ENCODE measurements around the gene CFAP77. TPM values are rescaled to one million over a fixed set of nuclear protein-coding genes. Genes with fewer than 3 reads are reported as not detected.
"Not testable (repeated sequence)": the region's sequence is repeated elsewhere in the genome, so short reads cannot be mapped to it uniquely, and the experiment has no call there.

Gene CFAP77
- total RNA-seq, 1 donor from 2014 or later: not detected

GRCh38 chr9:132547436-132547835 lies 137.4 kb downstream of the CFAP77 start:
- no peak for DNase-seq (ENCODE audit: low spot score)

GRCh38 chr9:132547976-132548730 lies 138.1 kb downstream of the CFAP77 start:
- DNase-seq (ENCODE audit: low spot score): no peak

- no peak for DNase-seq (ENCODE audit: low spot score)
These were observed 139.0 kb downstream of the CFAP77 start for GRCh38 chr9:132548751-132549640.

GRCh38 chr9:132551556-132551955 lies 141.5 kb downstream of the CFAP77 start:
- no peak for DNase-seq (ENCODE audit: low spot score)

GRCh38 chr9:132552041-132552440 lies 142.0 kb downstream of the CFAP77 start:
- DNase-seq (ENCODE audit: low spot score): no peak

- no peak for DNase-seq (ENCODE audit: low spot score)
These were observed 144.7 kb downstream of the CFAP77 start for GRCh38 chr9:132554755-132555154.

- DNase-seq (ENCODE audit: low spot score): no peak
These were observed 145.5 kb downstream of the CFAP77 start for GRCh38 chr9:132555528-132555927.

GRCh38 chr9:132556235-132556634 lies 146.2 kb downstream of the CFAP77 start:
- no peak for DNase-seq (ENCODE audit: low spot score)

GRCh38 chr9:132556714-132557113 lies 146.7 kb downstream of the CFAP77 start:
- DNase-seq (ENCODE audit: low spot score): no peak

GRCh38 chr9:132557159-132557558 lies 147.1 kb downstream of the CFAP77 start:
- DNase-seq (ENCODE audit: low spot score): no peak

GRCh38 chr9:132559711-132560110 lies 149.7 kb downstream of the CFAP77 start:
- DNase-seq (ENCODE audit: low spot score): no peak

- DNase-seq (ENCODE audit: low spot score): no peak
These were observed 150.7 kb downstream of the CFAP77 start for GRCh38 chr9:132560616-132561202.

- DNase-seq (ENCODE audit: low spot score): no peak
These were observed 152.2 kb downstream of the CFAP77 start for GRCh38 chr9:132562306-132562573.

- DNase-seq (ENCODE audit: low spot score): no peak
These were observed 154.5 kb downstream of the CFAP77 start for GRCh38 chr9:132564526-132564925.

GRCh38 chr9:132568787-132569186 lies 158.8 kb downstream of the CFAP77 start:
- DNase-seq (ENCODE audit: low spot score): not testable (repeated sequence)

GRCh38 chr9:132571806-132572600 lies 162.0 kb downstream of the CFAP77 start:
- no peak for DNase-seq (ENCODE audit: low spot score)

GRCh38 chr9:132572921-132573320 lies 162.9 kb downstream of the CFAP77 start:
- no peak for DNase-seq (ENCODE audit: low spot score)

GRCh38 chr9:132575005-132575609 lies 165.1 kb downstream of the CFAP77 start:
- DNase-seq (ENCODE audit: low spot score): peak; percentile 69

GRCh38 chr9:132575811-132576210 lies 165.8 kb downstream of the CFAP77 start:
- DNase-seq (ENCODE audit: low spot score): no peak

GRCh38 chr9:132577119-132577518 lies 167.1 kb downstream of the CFAP77 start:
- no peak for DNase-seq (ENCODE audit: low spot score)

GRCh38 chr9:132578367-132578932 lies 168.4 kb downstream of the CFAP77 start:
- DNase-seq (ENCODE audit: low spot score): no peak
